HUES48 (cell line): ENCODE results near the gene ZNF462.
A peak's percentile ranks its signal among the peaks of the same experiment; 100 is the strongest.

Source experiments
- H3K27ac ChIP-seq: one replicate; pipeline ENCODE4 v1.7.0; 2013; ENCODE audit warnings: low read depth, low read length, inconsistent platforms
- H3K27me3 ChIP-seq: 2 replicates; pipeline ENCODE4 v1.6.1; 2013; ENCODE audit warnings: mild to moderate bottlenecking, low read length; ENCODE audit not compliant: control insufficient read depth, insufficient read depth
- H3K36me3 ChIP-seq: 2 replicates; pipeline ENCODE4 v1.6.1; 2013; ENCODE audit warnings: low read length; ENCODE audit not compliant: control insufficient read depth, insufficient read depth
- H3K4me1 ChIP-seq: 2 replicates; pipeline ENCODE4 v1.6.1; 2013; ENCODE audit warnings: mild to moderate bottlenecking, low read length; ENCODE audit not compliant: control insufficient read depth, insufficient read depth
- H3K4me3 ChIP-seq: 2 replicates; pipeline ENCODE4 v1.5.1; 2013; ENCODE audit warnings: mild to moderate bottlenecking, low read depth, low read length
- H3K9ac ChIP-seq: 2 replicates; pipeline ENCODE4 v1.6.1; 2013; ENCODE audit warnings: mild to moderate bottlenecking, low read depth, low read length, moderate library complexity
- H3K9me3 ChIP-seq: 2 replicates; pipeline ENCODE4 v1.6.1; 2013; ENCODE audit warnings: low read length; ENCODE audit not compliant: control insufficient read depth, insufficient read depth

Gene ZNF462

DNA sequence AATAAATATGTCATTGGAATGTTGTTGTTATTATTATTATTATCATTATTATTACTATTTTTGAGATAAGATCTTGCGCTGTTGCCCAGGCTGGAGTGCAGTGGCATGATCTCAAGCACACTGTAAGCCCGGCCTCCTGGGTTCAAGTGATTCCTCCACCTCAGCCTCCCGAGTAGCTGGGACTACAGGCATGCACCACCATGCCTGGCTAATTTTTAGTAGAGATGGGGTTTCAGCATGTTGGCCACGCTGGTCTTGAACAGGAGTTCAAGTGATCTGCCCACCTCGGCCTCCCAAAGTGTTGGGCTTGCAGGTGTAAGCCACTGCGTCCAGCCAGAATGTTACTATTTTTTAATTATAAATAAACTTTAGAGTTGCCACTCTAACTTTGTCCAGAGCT, 14.4 kb downstream of the ZNF462 start:
- Histone ChIP-seq H3K4me1 (peaks cover 86% of the 10 kb centered on the region), H3K27ac (peak overlapping the region; percentile 79), H3K9ac (no peak overlapping the region), H3K9me3 (no peaks in the 10 kb centered on the region), H3K36me3 (peaks cover 11% of the 10 kb centered on the region; the same call in 1 of the 2 replicates), H3K4me3 (peak overlapping the region; percentile 57; the same call in 1 of the 2 replicates), H3K27me3 (no peaks in the 10 kb centered on the region)

DNA sequence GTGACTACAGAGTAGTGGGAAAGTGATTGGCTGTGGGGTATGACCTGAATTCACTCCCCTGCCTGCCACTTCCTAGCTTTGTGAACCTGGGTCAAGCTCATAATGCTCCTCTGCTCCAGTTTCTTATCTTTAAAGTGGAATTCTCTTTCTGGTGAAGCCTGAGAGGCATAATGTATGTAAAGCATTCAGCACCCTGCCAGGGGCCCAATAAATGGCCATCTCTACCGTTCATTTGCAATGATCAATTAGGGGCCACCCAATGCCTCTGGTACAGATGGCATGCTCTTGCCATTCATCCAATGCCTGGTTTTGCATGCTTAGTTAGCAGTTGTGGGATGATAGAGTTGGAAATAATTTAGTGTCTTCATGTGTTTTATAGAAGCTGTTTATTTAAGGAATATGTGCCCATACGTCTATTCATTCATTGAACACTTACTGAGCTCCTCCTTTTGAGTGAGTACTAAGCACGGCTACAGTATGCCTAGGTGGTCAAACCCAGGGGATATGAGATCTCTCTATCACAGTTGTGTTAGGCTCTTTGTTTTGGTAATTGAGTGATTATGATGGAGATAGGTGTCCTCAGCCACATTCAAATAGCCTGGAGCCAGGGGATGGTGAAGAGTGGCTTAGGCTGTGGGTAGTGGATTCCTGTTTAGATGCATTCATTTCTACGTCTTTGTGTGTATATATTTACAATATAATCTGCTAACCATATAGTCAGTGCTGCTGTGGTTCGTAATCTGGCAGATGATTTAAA, 15.3 kb downstream of the ZNF462 start:
- H3K4me1 ChIP-seq: peaks cover 87% of the 10 kb centered on the region
- H3K36me3 ChIP-seq: peaks cover 11% of the 10 kb centered on the region; the same call in 1 of the 2 replicates
- H3K27me3 ChIP-seq: no peaks in the 10 kb centered on the region
- H3K4me3 ChIP-seq: peak overlapping the region; percentile 57
- no peaks in the 10 kb centered on the region for H3K9me3 ChIP-seq
- H3K9ac ChIP-seq: no peak overlapping the region
- H3K27ac ChIP-seq: peak overlapping the region; percentile 79

- H3K36me3 ChIP-seq: peaks cover 11% of the 10 kb centered on the region; the same call in 1 of the 2 replicates
- no peaks in the 10 kb centered on the region for H3K9me3 ChIP-seq
- H3K4me3 ChIP-seq: peak overlapping the region; percentile 57
- H3K4me1 ChIP-seq: peaks cover 87% of the 10 kb centered on the region
- peak overlapping the region; percentile 76 for H3K27ac ChIP-seq
- H3K9ac ChIP-seq: no peak overlapping the region
- no peaks in the 10 kb centered on the region for H3K27me3 ChIP-seq
Measured at GRCh38 chr9:106878934-106879333, 16.0 kb downstream of the ZNF462 start.

DNA sequence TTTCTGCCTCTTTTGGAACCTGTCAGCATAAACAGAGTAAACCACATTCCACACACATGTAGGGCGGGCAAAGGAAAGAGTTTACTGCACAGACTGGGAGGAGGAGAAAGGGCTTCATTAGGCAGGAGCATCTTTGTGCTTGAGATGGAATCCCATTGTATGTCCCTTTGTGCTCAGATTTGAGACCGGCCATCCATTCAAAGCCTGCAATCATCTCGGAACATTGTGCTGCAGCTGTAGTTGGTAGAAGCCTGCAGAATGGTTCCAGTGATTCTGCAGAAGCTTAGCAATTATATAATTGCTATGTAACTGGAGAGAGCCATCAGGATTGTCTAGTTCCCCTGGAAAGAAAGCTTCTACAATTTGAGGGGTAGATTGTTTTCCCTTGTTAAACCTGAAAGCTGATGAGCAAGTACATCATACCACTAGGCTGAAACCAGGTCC, 16.5 kb downstream of the ZNF462 start:
- no peaks in the 10 kb centered on the region for H3K27me3 ChIP-seq
- peaks cover 87% of the 10 kb centered on the region for H3K4me1 ChIP-seq
- peaks cover 11% of the 10 kb centered on the region; the same call in 1 of the 2 replicates for H3K36me3 ChIP-seq
- no peak overlapping the region for H3K27ac ChIP-seq
- H3K9me3 ChIP-seq: no peaks in the 10 kb centered on the region
- no peak overlapping the region for H3K4me3 ChIP-seq
- no peak overlapping the region for H3K9ac ChIP-seq

DNA sequence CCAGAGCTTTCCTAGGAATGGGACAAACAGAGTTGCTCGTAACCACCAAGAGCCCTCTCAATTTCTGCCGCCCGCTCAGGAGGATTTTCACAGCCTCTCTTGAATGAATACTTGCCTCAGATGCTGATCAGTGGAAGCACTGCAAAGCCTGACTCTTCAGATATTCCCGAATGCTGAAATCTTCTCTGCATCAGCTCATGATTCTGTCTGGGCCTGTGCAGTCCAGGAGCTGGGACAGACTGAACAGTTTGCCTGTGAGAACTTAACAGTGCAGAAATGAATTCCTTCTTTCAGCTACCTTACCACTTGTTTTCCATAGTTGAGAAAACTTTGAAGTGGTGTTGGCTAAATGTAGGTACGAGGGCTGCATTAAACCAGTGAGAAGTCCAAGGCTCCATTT, 17.1 kb downstream of the ZNF462 start:
- Histone ChIP-seq H3K9me3 (no peaks in the 10 kb centered on the region), H3K27ac (no peak overlapping the region), H3K36me3 (peaks cover 11% of the 10 kb centered on the region; the same call in 1 of the 2 replicates), H3K27me3 (no peaks in the 10 kb centered on the region), H3K4me3 (no peak overlapping the region), H3K4me1 (peaks cover 81% of the 10 kb centered on the region), H3K9ac (no peak overlapping the region)

- H3K4me3 ChIP-seq: no peak overlapping the region
- no peaks in the 10 kb centered on the region for H3K27me3 ChIP-seq
- no peaks in the 10 kb centered on the region for H3K9me3 ChIP-seq
- no peak overlapping the region for H3K9ac ChIP-seq
- no peak overlapping the region for H3K27ac ChIP-seq
- peaks cover 11% of the 10 kb centered on the region; the same call in 1 of the 2 replicates for H3K36me3 ChIP-seq
- H3K4me1 ChIP-seq: peaks cover 78% of the 10 kb centered on the region
Measured at GRCh38 chr9:106880863-106881262, 17.9 kb downstream of the ZNF462 start.

DNA sequence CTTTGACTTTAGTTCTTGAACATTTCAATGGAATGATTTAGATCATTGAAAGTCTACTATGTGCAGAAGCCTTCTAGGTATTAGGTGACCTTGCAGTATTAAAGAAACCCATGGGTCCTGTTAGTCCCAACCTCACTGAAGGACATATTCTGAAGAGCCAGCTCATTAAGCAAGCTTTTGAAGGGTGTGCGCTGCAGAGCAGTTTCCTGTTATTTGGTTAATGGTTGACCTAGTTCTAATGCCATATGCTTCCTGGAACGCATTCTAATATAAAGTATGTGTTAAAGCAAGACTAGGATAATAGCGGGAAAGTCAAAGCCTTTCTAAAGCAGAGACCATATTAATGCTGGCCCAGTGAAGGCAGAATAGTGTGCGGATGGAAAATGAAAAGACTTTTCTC, 20.1 kb downstream of the ZNF462 start:
- Histone ChIP-seq H3K27me3 (no peaks in the 10 kb centered on the region), H3K36me3 (peaks cover 11% of the 10 kb centered on the region; the same call in 1 of the 2 replicates), H3K9ac (no peak overlapping the region), H3K4me1 (peaks cover 65% of the 10 kb centered on the region), H3K4me3 (no peak overlapping the region), H3K27ac (no peak overlapping the region), H3K9me3 (no peaks in the 10 kb centered on the region)

GRCh38 chr9:106883626-106884190, 20.7 kb downstream of the ZNF462 start:
- Histone ChIP-seq H3K36me3 (peaks cover 11% of the 10 kb centered on the region; the same call in 1 of the 2 replicates), H3K27me3 (no peaks in the 10 kb centered on the region), H3K27ac (no peak overlapping the region), H3K4me1 (peaks cover 65% of the 10 kb centered on the region), H3K9ac (no peak overlapping the region), H3K9me3 (no peaks in the 10 kb centered on the region), H3K4me3 (no peak overlapping the region)

DNA sequence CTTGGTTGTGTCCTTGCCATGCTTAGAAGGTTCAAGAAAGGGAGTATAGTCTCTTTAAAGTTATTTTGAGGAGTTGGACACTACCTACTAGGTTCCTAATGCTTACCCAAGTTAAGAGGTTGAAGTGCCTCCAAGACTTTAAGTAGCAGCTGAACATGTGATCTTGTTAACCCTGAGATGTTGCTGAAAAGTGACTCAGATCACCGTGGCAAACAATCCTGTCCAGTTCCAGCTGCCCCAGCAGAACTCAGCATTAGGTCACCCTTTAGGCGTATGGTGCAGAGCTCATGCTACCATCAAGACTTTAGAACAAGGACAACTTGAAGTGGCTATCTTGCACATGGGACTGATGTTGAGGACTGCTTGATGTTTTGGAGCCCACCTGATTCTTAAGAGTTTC, 22.5 kb downstream of the ZNF462 start:
- H3K9me3 ChIP-seq: no peaks in the 10 kb centered on the region
- H3K36me3 ChIP-seq: peaks cover 7% of the 10 kb centered on the region; the same call in 1 of the 2 replicates
- no peak overlapping the region for H3K27ac ChIP-seq
- peaks cover 65% of the 10 kb centered on the region for H3K4me1 ChIP-seq
- H3K27me3 ChIP-seq: no peaks in the 10 kb centered on the region
- no peak overlapping the region for H3K4me3 ChIP-seq
- H3K9ac ChIP-seq: no peak overlapping the region

GRCh38 chr9:106886111-106887046, 23.4 kb downstream of the ZNF462 start:
- H3K4me3 ChIP-seq: no peak overlapping the region
- peaks cover 6% of the 10 kb centered on the region; the same call in 1 of the 2 replicates for H3K36me3 ChIP-seq
- H3K27me3 ChIP-seq: no peaks in the 10 kb centered on the region
- H3K9me3 ChIP-seq: no peaks in the 10 kb centered on the region
- H3K4me1 ChIP-seq: peaks cover 67% of the 10 kb centered on the region
- no peak overlapping the region for H3K27ac ChIP-seq
- H3K9ac ChIP-seq: no peak overlapping the region
